Endothelial cell of hepatic sinusoid (primary cell): ENCODE results near the gene FAM50B.
"Not testable (repeated sequence)": the region's sequence is repeated elsewhere in the genome, so short reads cannot be mapped to it uniquely, and the experiment has no call there.

ENCODE experiments used
- in situ Hi-C: cut with HindIII; loops from 2 replicates; pipeline ENCODE4 v1.10.0; 2017; ENCODE audit warnings: low sequenced_read_pairs

Gene FAM50B

DNA sequence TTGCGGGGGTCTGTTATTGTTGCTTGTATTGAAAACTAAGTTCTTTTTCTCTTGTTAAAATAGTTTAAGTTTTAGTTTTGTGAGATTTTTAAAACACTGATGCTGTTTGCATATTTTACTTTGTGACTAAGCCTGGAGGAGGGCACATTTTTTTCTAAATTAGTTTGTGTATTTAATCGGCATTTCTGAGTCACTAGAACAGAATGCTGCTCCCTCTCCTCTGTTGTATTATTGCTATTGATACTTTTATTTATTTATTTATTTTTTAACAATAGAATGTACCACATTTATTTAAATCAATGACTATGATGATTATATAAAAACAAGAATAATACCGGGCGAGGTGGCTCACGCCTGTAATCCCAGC lies 5.1 kb upstream of the FAM50B start:
- in situ Hi-C loops, result no loop called here

- in situ Hi-C loops, result no loop called here
These were observed 1.7 kb upstream of the FAM50B start for GRCh38 chr6:3847521-3847920.

GRCh38 chr6:3848380-3848779 lies 793 bp upstream of the FAM50B start:
- in situ Hi-C loops, result no loop called here

DNA sequence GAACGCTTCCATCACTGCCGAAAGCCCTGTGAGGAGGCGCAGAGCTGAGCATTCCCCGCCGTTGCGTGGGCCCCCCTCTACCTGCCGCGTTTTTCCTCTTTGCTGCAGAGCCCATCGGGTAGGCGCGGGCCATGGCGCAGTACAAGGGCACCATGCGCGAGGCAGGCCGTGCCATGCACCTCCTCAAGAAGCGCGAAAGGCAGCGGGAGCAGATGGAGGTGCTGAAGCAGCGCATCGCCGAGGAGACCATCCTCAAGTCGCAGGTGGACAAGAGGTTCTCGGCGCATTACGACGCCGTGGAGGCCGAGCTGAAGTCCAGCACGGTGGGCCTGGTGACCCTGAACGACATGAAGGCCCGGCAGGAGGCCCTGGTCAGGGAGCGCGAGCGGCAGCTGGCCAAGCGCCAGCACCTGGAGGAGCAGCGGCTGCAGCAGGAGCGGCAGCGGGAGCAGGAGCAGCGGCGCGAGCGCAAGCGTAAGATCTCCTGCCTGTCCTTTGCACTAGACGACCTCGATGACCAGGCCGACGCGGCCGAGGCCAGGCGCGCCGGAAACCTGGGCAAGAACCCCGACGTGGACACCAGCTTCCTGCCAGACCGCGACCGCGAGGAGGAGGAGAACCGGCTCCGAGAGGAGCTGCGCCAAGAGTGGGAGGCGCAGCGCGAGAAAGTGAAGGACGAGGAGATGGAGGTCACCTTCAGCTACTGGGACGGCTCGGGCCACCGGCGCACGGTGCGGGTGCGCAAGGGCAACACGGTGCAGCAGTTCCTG lies 693 bp downstream of the FAM50B start:
- in situ Hi-C loops, result no loop called here

GRCh38 chr6:3850451-3851203 lies 1.5 kb downstream of the FAM50B start:
- in situ Hi-C loops, result no loop called here

- in situ Hi-C loops, result no loop called here
These were observed 2.7 kb downstream of the FAM50B start for GRCh38 chr6:3851839-3852238.

- in situ Hi-C loops, result no loop called here
These were observed 3.2 kb downstream of the FAM50B start for GRCh38 chr6:3852391-3852790.

GRCh38 chr6:3855866-3856265 lies 6.7 kb downstream of the FAM50B start:
- in situ Hi-C loops, result no loop called here

DNA sequence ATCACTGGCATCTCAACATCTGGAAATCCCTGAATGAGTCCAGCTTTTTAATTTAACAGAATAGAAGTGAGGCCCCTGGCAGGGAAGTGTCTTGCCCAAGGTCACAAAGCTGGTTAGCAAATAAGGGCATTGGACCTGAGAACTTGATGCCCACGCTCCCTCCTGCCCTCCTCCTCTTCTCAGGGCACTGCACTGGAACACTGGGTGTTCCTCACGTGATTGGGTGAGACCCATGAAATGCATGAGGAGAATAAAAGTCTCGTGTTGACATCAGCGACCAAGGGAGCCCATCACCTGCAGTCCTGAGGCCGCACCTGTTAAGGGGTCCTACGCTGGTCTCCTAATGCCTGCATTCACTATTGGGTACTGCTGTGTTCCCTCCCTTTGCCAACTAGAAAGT lies 7.4 kb downstream of the FAM50B start:
- in situ Hi-C loops, result no loop called here

DNA sequence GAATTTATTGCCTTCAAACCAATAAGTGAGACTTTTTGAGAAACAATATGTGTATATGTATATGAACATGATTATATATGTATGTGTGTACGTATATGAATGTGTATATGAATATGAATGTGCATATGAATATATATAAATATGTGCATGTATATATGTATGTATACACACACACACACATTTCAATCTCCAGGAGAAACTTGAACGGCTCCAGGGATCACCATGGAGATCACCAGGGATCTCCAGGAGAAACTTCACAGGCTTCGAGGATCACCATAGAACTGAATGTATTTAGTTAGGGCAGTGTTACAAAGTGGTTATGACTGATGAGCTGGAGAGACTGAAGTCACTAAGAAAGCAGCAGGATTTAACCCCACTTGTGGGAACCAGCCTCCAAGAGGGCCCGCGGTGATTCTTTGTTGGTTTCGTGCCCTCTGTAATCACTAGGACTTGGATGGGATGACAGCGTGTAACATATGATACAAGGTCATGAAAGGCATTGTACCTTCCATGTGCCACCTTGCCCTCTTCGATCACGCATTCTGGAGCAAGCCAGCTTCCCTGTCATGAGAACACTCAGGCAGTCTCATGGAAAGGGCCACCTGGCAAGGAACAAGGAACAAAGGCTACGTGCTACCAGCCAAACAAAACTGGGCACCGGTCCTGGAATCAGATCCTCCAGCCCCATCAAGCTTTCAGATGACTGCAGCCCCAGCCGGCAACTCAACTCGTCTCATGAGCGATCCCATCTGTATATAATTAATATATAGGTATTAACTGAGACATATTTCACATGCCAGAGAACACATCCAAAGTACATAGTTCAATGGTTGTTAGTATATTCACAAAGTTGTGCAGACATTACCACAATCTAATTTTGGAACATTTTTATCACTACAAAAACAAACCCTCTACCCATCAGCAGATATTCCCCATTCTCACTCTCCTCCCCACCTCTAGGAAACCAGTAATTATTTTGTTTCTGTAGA lies 8.6 kb downstream of the FAM50B start:
- in situ Hi-C loops, result no loop called here

DNA sequence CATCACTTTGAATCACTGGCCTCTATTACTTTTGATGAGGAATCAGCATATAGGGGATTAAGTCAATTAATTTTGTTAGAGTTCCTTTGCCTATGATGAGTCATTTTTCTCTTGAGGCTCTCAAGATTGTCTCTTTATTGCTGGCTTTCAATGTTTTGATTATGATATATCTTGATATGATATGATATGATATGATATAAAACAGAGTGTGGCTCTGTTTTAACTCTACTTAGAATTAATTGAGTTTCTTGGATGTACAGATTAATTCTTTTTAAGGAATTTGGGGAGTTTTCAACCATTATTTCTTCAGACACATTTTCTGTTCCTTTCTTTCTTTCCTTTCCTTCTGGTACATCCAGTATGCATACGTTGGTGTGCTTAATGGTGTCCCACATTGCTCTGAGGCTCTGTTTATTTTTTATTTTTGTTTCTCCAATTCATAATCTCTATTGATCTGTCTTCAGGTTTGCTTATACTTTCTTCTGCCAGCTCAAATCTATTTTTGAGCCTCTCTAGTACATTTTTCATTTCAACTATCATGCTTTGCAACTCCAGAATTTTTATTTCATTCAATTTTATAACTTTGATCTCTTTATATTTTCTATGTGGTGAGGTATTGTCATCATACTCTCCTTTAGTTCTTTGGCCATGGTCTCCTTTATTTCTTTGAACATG lies 10.8 kb downstream of the FAM50B start:
- in situ Hi-C loops, result no loop called here

- in situ Hi-C loops, result no loop called here
These were observed 12.3 kb downstream of the FAM50B start for GRCh38 chr6:3861424-3861823.

- in situ Hi-C loops, result no loop called here
These were observed 12.9 kb downstream of the FAM50B start for GRCh38 chr6:3862038-3862437.

- in situ Hi-C loops, result not testable (repeated sequence)
These were observed 14.1 kb downstream of the FAM50B start for GRCh38 chr6:3863322-3863721.

DNA sequence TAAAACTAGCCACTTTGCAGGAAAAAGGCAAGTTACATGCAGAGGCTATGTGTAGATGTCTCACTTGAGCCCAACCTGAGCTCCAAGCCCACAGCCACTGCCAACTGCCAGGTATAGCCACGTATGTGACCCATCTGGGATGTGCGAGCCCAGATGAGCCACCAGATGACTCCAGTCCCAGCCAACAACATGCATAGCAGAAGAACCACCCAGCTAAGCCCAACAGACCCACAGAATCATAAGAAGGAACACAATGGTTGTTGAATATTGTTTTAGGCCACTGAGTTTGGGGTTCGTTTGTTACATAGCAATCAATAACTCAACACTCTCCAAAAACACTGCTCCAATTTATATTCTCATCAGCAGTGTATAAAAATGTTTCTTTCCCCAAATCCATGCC lies 16.3 kb downstream of the FAM50B start:
- in situ Hi-C loops, result no loop called here

- in situ Hi-C loops, result no loop called here
These were observed 18.7 kb downstream of the FAM50B start for GRCh38 chr6:3867641-3868502.

- in situ Hi-C loops, result no loop called here
These were observed 19.4 kb downstream of the FAM50B start for GRCh38 chr6:3868544-3868943.

GRCh38 chr6:3869284-3869631 lies 20.1 kb downstream of the FAM50B start:
- in situ Hi-C loops, result no loop called here

DNA sequence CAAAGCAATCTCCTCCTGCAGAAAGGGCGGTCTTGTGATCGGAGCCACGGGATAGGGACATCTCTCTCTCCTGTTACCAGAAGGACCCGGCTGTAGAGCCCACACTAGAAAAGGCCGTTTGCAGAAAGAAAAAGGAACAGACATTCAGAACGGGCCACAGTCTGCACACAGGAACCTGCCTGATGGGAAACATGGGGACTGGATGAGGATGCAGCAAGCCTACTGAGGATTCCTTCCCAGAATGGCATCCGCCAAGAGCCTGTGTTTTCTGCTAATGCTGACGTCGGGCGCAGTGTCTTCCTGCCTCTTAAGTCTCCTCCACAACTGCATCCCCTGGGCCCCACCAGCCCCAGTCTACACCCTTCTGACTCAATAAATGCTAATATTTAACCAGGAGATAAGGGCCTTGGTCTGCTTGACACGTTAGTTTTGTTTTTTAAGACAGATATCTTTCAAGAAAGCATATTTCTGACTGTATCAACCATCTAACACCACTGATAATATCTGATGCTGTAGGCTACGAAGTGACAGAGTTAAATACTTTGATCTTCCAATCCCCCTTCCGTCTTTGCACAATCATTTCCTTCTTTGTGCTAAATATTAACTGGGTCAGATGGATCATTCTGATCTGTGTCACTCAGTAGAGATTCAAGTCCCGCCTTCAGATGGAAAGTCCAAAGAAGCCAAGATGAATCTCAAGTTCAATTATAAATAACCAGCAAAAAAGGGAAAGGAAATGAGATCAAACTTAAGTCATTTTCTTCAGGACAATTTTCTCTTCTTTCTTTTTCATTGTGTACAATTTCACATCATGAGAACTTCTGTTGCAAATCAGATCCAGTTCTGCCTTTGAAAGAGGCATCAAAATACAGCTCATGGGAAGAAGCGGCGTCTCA lies 20.7 kb downstream of the FAM50B start:
- in situ Hi-C loops, result no loop called here
